ENCODE results near the gene FBN3.

The FBN3 gene

GRCh38 chr19:8017808-8018207, 131.6 kb downstream of the FBN3 start:
- H3K4me3 ChIP-seq (ENCODE audit: low read length): no peak overlapping the region
- no peak for DNase-seq (ENCODE audit: low read depth)
- TF ChIP-seq, protein P1, sequence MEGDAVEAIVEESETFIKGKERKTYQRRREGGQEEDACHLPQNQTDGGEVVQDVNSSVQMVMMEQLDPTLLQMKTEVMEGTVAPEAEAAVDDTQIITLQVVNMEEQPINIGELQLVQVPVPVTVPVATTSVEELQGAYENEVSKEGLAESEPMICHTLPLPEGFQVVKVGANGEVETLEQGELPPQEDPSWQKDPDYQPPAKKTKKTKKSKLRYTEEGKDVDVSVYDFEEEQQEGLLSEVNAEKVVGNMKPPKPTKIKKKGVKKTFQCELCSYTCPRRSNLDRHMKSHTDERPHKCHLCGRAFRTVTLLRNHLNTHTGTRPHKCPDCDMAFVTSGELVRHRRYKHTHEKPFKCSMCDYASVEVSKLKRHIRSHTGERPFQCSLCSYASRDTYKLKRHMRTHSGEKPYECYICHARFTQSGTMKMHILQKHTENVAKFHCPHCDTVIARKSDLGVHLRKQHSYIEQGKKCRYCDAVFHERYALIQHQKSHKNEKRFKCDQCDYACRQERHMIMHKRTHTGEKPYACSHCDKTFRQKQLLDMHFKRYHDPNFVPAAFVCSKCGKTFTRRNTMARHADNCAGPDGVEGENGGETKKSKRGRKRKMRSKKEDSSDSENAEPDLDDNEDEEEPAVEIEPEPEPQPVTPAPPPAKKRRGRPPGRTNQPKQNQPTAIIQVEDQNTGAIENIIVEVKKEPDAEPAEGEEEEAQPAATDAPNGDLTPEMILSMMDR (conservative IDR thresholded peaks at IDR 0.05; ENCODE audit: low read length): no peak

Measured in AG10803 (cell line).